ENCODE data around the gene SLC1A2. TPM values are rescaled to one million over a fixed set of nuclear protein-coding genes. Genes with fewer than 3 reads are reported as not detected.

SLC1A2 gene
- total and polyA plus RNA-seq, 2 of the 4 experiments (the other 2 are of a cell fraction): 0.15 to 0.54 TPM

DNA sequence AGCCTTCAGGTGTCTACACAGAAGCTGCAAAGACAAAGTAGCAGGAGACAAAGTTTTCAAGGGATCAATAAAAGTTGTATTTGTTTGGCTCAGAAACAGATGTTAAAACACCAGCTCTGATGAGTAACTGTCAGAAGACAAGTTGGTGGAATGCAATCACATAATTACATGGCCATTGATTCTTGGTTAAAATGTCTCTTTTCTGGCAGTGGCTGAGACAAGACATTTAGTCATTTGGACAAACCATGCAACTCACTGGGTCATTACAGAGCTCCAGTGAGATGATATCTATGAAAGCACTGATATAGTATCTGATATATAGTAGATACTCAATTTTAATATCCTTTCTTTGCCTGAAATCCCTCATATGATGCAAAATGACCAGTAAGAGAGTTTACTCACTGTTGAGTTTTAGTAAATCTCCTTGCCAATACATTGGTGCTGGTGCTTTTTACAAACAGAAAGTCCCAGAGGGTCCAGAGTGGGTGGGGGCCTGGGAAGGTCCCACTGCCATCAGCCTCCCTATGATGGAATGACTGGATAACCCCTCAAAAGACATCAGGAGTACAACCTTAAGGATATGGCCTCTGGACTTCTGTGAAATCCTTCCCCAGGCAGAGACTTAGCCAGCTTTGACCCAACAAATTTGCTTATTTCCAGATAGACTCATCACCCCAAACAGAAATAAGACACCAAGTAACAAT, 95.0 kb downstream of the SLC1A2 start:
- dilution Hi-C loops (cut with HindIII; ENCODE audit: low sequenced_read_pairs, unreplicated experiment) (no loop called here), intact Hi-C loops (cut with micrococcal nuclease) (no loop called here), in situ Hi-C loops (cut with MboI; ENCODE audit: low sequenced_read_pairs) (no loop called here)
- Histone ChIP-seq H3K36me3 (ENCODE audit: control insufficient read depth, insufficient read depth, low read length) (no peaks in the 10 kb centered on the region), H3K9ac (ENCODE audit: low read depth, low read length) (no peak overlapping the region), H2AK5ac (ENCODE audit: low read depth, low read length) (no peak overlapping the region; the same call in 1 of the 2 replicates), H2BK20ac (ENCODE audit: low read depth, low read length) (no peak overlapping the region), H3K4ac (ENCODE audit: low read depth, low read length) (no peak overlapping the region), H3K18ac (ENCODE audit: low read depth, low read length) (no peak overlapping the region), H3K27me3 (ENCODE audit: control insufficient read depth, insufficient read depth, low read length) (no peaks in the 10 kb centered on the region), H4K5ac (ENCODE audit: low read depth, low read length) (no peak overlapping the region), H4K20me1 (ENCODE audit: insufficient read depth, low read length) (no peaks in the 10 kb centered on the region), H3K27ac (ENCODE audit: insufficient read depth, low read length) (no peak overlapping the region), H3K79me1 (ENCODE audit: low read depth in 1 of 2, low read length in 2 of 2) (no peaks in the 10 kb centered on the region), H4K8ac (ENCODE audit: low read depth in 2 of 2, low read length in 2 of 2) (no peak overlapping the region), H3K14ac (replicated peaks; ENCODE audit: low read depth, low read length) (peak overlapping the region; percentile 37), H3K23ac (ENCODE audit: low read depth, low read length) (no peak overlapping the region), H2BK15ac (ENCODE audit: low read depth, low read length) (0 out of 3 replicates have a peak overlapping the region, but pooled peaks have one; percentile 11), H2AFZ (replicated peaks; ENCODE audit: low read length, poor library complexity) (no peak overlapping the region), H3K9me3 (ENCODE audit: control insufficient read depth, insufficient read depth, low read length) (no peaks in the 10 kb centered on the region), H3K4me2 (ENCODE audit: low read depth, low read length) (no peak overlapping the region), H3K4me3 (ENCODE audit: insufficient read depth, low read depth, low read length) (no peak overlapping the region), H2BK5ac (ENCODE audit: low read depth, low read length, poor library complexity, severe bottlenecking) (no peak overlapping the region), H2AK9ac (replicated peaks; ENCODE audit: low read depth, low read length, poor library complexity) (no peak overlapping the region), H3K4me1 (ENCODE audit: control insufficient read depth, insufficient read depth, low read length) (peaks cover 7% of the 10 kb centered on the region; the same call in 1 of the 2 replicates), H3K56ac (ENCODE audit: extremely low read depth, insufficient read depth, low read length) (no peak overlapping the region), H3K9me1 (ENCODE audit: insufficient read depth, low read length) (peaks cover 10% of the 10 kb centered on the region), H4K91ac (ENCODE audit: insufficient read depth, low read depth, low read length) (no peak overlapping the region), H2BK120ac (ENCODE audit: low read depth, low read length) (no peak overlapping the region)
- CTCF ChIA-PET: no interaction called here
- POLR2A ChIA-PET (ENCODE audit: unreplicated experiment): no interaction called here
- TF ChIP-seq MXI1 (IDR thresholded peaks at IDR 0.05; ENCODE audit: borderline replicate concordance, low read depth, low read length): no peak
- TF ChIP-seq, protein P1, sequence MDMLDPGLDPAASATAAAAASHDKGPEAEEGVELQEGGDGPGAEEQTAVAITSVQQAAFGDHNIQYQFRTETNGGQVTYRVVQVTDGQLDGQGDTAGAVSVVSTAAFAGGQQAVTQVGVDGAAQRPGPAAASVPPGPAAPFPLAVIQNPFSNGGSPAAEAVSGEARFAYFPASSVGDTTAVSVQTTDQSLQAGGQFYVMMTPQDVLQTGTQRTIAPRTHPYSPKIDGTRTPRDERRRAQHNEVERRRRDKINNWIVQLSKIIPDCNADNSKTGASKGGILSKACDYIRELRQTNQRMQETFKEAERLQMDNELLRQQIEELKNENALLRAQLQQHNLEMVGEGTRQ (IDR thresholded peaks at IDR 0.05; ENCODE audit: low read depth, low read length): no peak
- TF ChIP-seq RCOR1 (IDR thresholded peaks at IDR 0.05; ENCODE audit: insufficient replicate concordance, low read length): no peak
- no peak for TF ChIP-seq BHLHE40 (IDR thresholded peaks at IDR 0.05; ENCODE audit: low read depth, low read length)
- no peak for TF ChIP-seq MAFK (IDR thresholded peaks at IDR 0.05; ENCODE audit: low read depth, low read length)
- TF ChIP-seq, protein P2, sequence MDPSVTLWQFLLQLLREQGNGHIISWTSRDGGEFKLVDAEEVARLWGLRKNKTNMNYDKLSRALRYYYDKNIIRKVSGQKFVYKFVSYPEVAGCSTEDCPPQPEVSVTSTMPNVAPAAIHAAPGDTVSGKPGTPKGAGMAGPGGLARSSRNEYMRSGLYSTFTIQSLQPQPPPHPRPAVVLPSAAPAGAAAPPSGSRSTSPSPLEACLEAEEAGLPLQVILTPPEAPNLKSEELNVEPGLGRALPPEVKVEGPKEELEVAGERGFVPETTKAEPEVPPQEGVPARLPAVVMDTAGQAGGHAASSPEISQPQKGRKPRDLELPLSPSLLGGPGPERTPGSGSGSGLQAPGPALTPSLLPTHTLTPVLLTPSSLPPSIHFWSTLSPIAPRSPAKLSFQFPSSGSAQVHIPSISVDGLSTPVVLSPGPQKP (IDR thresholded peaks at IDR 0.05; ENCODE audit: borderline replicate concordance, low read depth, low read length): no peak
- no peak for TF ChIP-seq CHD1 (IDR thresholded peaks at IDR 0.05; ENCODE audit: low read depth, low read length)
- no peak for TF ChIP-seq RFX5 (IDR thresholded peaks at IDR 0.05; ENCODE audit: low read depth, low read length)
- no peak for TF ChIP-seq SMC3 (IDR thresholded peaks at IDR 0.05; ENCODE audit: low read depth, low read length)
- no peak for TF ChIP-seq MAZ (IDR thresholded peaks at IDR 0.05; ENCODE audit: borderline replicate concordance, low read depth, low read length)
- BruUV-seq (replicated peaks): no TSS peak
- ATAC-seq (ENCODE audit: low read depth) (0 out of 2 replicates have a peak, but pooled peaks have one; percentile 21), DNase-seq (no peak)

All from IMR-90 (cell line).